Neural progenitor cell (in vitro differentiated cells): ENCODE results near the gene KAT2B. TPM values are rescaled to one million over a fixed set of nuclear protein-coding genes. Genes with fewer than 3 reads are reported as not detected.

Experiments used
- DNase-seq: peaks from one replicate; pipeline ENCODE4 v3.0.0-alpha.2; 2016; ENCODE audit warnings: low spot score
- H2AFZ ChIP-seq: fragments of 200-600 bp; sonication (generic); replicated peaks from 2 replicates; pipeline ENCODE4 v1.6.1; 2016; ENCODE audit warnings: antibody characterized with exemption
- H3F3A ChIP-seq: fragments of 200-600 bp; sonication (generic); 2 replicates; pipeline ENCODE4 v1.6.1; 2016; ENCODE audit warnings: antibody characterized with exemption, low read depth
- H3K27ac ChIP-seq: fragments of 200-600 bp; sonication (generic); 2 replicates; pipeline ENCODE4 v1.5.1; 2016; ENCODE audit warnings: mild to moderate bottlenecking
- H3K27me3 ChIP-seq: fragments of 200-600 bp; sonication (generic); 2 replicates; pipeline ENCODE4 v1.6.1; 2016; ENCODE audit warnings: mild to moderate bottlenecking, moderate library complexity
- H3K36me3 ChIP-seq: fragments of 200-600 bp; sonication (generic); 2 replicates; pipeline ENCODE4 v1.5.1; 2016
- H3K4me1 ChIP-seq: fragments of 200-600 bp; sonication (generic); 2 replicates; pipeline ENCODE4 v1.6.1; 2016; ENCODE audit warnings: mixed run types
- H3K4me2 ChIP-seq: fragments of 200-600 bp; sonication (generic); 2 replicates; pipeline ENCODE4 v1.6.1; 2016
- H3K4me3 ChIP-seq: fragments of 200-600 bp; sonication (generic); 2 replicates; pipeline ENCODE4 v1.5.1; 2016
- H3K79me2 ChIP-seq: fragments of 200-600 bp; sonication (generic); 2 replicates; pipeline ENCODE4 v1.6.1; 2016; ENCODE audit warnings: low read depth
- H3K9ac ChIP-seq: fragments of 200-600 bp; sonication (generic); 2 replicates; pipeline ENCODE4 v1.6.1; 2016
- H3K9me3 ChIP-seq: fragments of 200-600 bp; sonication (generic); 2 replicates; pipeline ENCODE4 v1.5.1; 2016; ENCODE audit warnings: low read depth
- H4K20me1 ChIP-seq: fragments of 200-600 bp; sonication (generic); 2 replicates; pipeline ENCODE4 v1.6.1; 2016; ENCODE audit warnings: low read depth
- H3K27ac Mint-ChIP-seq: 3 replicates; pipeline ENCODE4 v1.8.0; 2021; ENCODE audit warnings: mixed read lengths
- H3K27me3 Mint-ChIP-seq: 2 replicates; pipeline ENCODE4 v1.8.0; 2022; ENCODE audit warnings: low read depth, mild to moderate bottlenecking, inconsistent platforms, moderate library complexity, mixed read lengths; ENCODE audit not compliant: insufficient read depth
- H3K36me3 Mint-ChIP-seq: 3 replicates; pipeline ENCODE4 v1.8.0; 2021; ENCODE audit warnings: mixed read lengths
- H3K4me1 Mint-ChIP-seq: 3 replicates; pipeline ENCODE4 v1.8.0; 2021; ENCODE audit warnings: mixed read lengths
- H3K4me3 Mint-ChIP-seq: 3 replicates; pipeline ENCODE4 v1.8.0; 2021; ENCODE audit warnings: mild to moderate bottlenecking, moderate library complexity, mixed read lengths
- H3K9me3 Mint-ChIP-seq: 3 replicates; pipeline ENCODE4 v1.8.0; 2020; ENCODE audit warnings: mixed read lengths
- EZH2 ChIP-seq: fragments of 200-600 bp; sonication (generic); IDR thresholded peaks from 2 replicates; pipeline ENCODE4 v1.6.1; 2017; ENCODE audit warnings: antibody characterized with exemption, mild to moderate bottlenecking, moderate library complexity
- EZH2phosphoT487 ChIP-seq: fragments of 200-600 bp; sonication (generic); IDR thresholded peaks from 2 replicates; pipeline ENCODE4 v1.6.1; 2017; ENCODE audit warnings: antibody characterized with exemption
- total RNA-seq: library from RNA; depleted of rRNA; stranded (reverse); fragments of >200 nt; gene quantifications from 2 replicates; pipeline ENCODE4 v1.2.3, GENCODE V29; 2015; ENCODE audit warnings: low replicate concordance
- TF ChIP-seq, protein P1 (sequence below): fragments of 200-600 bp; sonication (generic); IDR thresholded peaks from 2 replicates; pipeline ENCODE4 v1.5.1; 2017; ENCODE audit warnings: antibody characterized with exemption, mild to moderate bottlenecking

KAT2B gene
- total RNA-seq, 1 donor from 2014 or later: 21.6 TPM

DNA sequence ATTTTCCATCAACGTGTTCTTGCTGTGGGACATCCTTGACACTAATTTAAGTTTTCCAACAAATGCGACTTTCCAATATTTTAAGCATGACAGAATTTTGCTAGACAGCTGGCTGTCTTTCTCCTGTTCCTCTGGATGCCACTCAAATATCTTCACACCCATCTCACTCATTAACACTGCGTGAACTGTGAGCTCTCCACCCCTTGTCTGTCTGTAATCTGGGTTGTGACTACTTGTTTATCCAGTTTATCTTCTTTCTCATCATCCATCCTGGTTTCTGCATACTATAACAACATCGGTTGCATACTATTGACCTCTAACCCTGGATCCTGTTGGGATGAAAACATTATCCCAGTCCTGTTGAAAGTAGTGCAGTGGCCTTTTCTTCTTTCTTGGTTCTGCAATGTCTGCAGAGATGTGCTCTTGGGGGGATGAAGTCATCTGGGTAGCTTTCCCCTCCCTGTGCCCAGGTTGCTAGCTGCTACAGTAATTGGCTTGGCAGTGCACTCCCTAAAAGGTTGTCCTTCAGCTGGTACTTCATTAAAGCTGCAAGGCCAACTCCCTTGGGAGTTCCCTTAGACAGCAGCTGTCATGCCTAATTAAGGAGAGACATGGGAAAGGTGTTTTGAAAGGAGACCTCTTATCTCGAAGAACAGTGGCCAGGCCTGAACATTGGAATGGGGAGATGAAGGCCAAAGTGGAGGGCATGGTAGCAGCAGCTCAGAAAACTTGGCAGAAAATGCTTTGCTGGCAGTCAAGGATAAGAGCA lies 24.7 kb downstream of the KAT2B start:
- H3K4me3 ChIP-seq: no peak overlapping the region
- Mint-ChIP-seq H3K4me3 (no peak overlapping the region), H3K4me1 (peaks cover 16% of the 10 kb centered on the region), H3K27me3 (no peaks in the 10 kb centered on the region), H3K36me3 (peaks cover under 1% of the 10 kb centered on the region), H3K27ac (no peak overlapping the region), H3K9me3 (no peaks in the 10 kb centered on the region)
- H3K9ac ChIP-seq: no peak overlapping the region
- H3K36me3 ChIP-seq: no peaks in the 10 kb centered on the region
- no peaks in the 10 kb centered on the region for H3K9me3 ChIP-seq
- DNase-seq: no peak
- peaks cover 13% of the 10 kb centered on the region for H3K4me1 ChIP-seq
- no peak overlapping the region for H3K27ac ChIP-seq
- TF ChIP-seq EZH2phosphoT487: no peak
- TF ChIP-seq EZH2: no peak
- TF ChIP-seq, protein P1, sequence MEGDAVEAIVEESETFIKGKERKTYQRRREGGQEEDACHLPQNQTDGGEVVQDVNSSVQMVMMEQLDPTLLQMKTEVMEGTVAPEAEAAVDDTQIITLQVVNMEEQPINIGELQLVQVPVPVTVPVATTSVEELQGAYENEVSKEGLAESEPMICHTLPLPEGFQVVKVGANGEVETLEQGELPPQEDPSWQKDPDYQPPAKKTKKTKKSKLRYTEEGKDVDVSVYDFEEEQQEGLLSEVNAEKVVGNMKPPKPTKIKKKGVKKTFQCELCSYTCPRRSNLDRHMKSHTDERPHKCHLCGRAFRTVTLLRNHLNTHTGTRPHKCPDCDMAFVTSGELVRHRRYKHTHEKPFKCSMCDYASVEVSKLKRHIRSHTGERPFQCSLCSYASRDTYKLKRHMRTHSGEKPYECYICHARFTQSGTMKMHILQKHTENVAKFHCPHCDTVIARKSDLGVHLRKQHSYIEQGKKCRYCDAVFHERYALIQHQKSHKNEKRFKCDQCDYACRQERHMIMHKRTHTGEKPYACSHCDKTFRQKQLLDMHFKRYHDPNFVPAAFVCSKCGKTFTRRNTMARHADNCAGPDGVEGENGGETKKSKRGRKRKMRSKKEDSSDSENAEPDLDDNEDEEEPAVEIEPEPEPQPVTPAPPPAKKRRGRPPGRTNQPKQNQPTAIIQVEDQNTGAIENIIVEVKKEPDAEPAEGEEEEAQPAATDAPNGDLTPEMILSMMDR: no peak
- peaks cover 9% of the 10 kb centered on the region for H3F3A ChIP-seq
- H3K27me3 ChIP-seq: no peaks in the 10 kb centered on the region
- H4K20me1 ChIP-seq: peaks cover 7% of the 10 kb centered on the region
- H3K4me2 ChIP-seq: no peak overlapping the region
- H2AFZ ChIP-seq: no peak overlapping the region
- peaks cover 15% of the 10 kb centered on the region for H3K79me2 ChIP-seq

- Histone ChIP-seq H3K27ac (no peak overlapping the region), H3K27me3 (no peaks in the 10 kb centered on the region), H4K20me1 (peaks cover 7% of the 10 kb centered on the region), H3K4me2 (no peak overlapping the region), H3K4me1 (peaks cover 13% of the 10 kb centered on the region), H3K4me3 (no peak overlapping the region), H3K9me3 (no peaks in the 10 kb centered on the region), H3K79me2 (peaks cover 15% of the 10 kb centered on the region), H3K36me3 (no peaks in the 10 kb centered on the region), H2AFZ (no peak overlapping the region), H3F3A (peaks cover 5% of the 10 kb centered on the region), H3K9ac (no peak overlapping the region)
- Mint-ChIP-seq H3K9me3 (no peaks in the 10 kb centered on the region), H3K4me1 (peaks cover 16% of the 10 kb centered on the region), H3K27me3 (no peaks in the 10 kb centered on the region), H3K4me3 (no peak overlapping the region), H3K27ac (no peak overlapping the region), H3K36me3 (no peaks in the 10 kb centered on the region)
- DNase-seq: no peak
- TF ChIP-seq, protein P1: no peak
- TF ChIP-seq EZH2phosphoT487 (no peak), EZH2 (no peak)
Measured at GRCh38 chr3:20066079-20066478, 25.8 kb downstream of the KAT2B start.

DNA sequence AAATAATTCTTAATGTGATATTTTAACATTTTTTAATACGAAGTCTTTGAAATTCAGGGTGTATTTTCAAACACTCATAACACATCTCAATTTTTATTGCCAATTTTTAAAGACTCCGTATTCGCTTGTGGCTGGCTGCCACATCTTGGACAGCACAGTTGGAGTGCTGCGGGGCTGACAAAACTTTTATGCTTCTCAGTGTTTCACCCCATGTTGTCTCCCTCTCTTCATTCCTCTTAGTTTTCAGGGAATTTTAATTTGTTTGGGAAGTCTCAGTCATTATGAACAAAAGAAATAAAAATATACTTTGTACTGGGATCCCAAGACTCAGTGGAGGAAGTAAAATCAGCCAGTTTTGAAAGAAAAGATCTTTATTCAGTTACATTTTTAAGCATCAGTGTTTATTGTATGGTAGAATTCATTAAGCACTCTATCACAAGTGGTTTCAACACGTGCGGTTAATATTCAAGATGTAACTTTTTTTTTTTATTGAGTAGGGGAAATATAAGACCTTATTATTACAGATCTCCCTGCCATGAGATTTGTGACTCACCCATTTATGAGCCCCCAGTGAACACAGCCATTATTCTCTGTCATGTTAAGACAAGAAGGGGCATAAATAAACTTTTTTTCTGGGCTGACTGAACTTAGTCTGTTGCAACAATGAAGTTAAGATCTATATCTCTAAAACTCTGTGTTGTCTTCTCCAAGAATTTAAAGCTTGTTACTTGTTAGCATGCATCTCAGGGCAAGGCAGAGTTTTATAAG lies 26.8 kb downstream of the KAT2B start:
- Mint-ChIP-seq H3K4me1 (peaks cover 19% of the 10 kb centered on the region), H3K4me3 (no peak overlapping the region), H3K27me3 (no peaks in the 10 kb centered on the region), H3K9me3 (no peaks in the 10 kb centered on the region), H3K36me3 (no peaks in the 10 kb centered on the region), H3K27ac (no peak overlapping the region)
- Histone ChIP-seq H3F3A (peaks cover 4% of the 10 kb centered on the region), H3K36me3 (no peaks in the 10 kb centered on the region), H3K4me3 (no peak overlapping the region), H3K27ac (no peak overlapping the region), H3K9me3 (no peaks in the 10 kb centered on the region), H3K4me1 (peaks cover 18% of the 10 kb centered on the region), H3K27me3 (no peaks in the 10 kb centered on the region), H4K20me1 (peaks cover 7% of the 10 kb centered on the region), H3K4me2 (no peak overlapping the region), H2AFZ (no peak overlapping the region), H3K9ac (no peak overlapping the region), H3K79me2 (peaks cover 15% of the 10 kb centered on the region)
- TF ChIP-seq EZH2phosphoT487 (no peak), EZH2 (no peak)
- TF ChIP-seq, protein P1: no peak
- DNase-seq: no peak
